Measurements from ENCODE around the gene FYN. TPM values are rescaled to one million over a fixed set of nuclear protein-coding genes. Genes with fewer than 3 reads are reported as not detected.

Gene FYN
- total and polyA plus RNA-seq, 2 of the 8 experiments (the other 6 are each of a cell fraction or from before 2014, with no cell fraction given), result 46.8 to 97.2 TPM

DNA sequence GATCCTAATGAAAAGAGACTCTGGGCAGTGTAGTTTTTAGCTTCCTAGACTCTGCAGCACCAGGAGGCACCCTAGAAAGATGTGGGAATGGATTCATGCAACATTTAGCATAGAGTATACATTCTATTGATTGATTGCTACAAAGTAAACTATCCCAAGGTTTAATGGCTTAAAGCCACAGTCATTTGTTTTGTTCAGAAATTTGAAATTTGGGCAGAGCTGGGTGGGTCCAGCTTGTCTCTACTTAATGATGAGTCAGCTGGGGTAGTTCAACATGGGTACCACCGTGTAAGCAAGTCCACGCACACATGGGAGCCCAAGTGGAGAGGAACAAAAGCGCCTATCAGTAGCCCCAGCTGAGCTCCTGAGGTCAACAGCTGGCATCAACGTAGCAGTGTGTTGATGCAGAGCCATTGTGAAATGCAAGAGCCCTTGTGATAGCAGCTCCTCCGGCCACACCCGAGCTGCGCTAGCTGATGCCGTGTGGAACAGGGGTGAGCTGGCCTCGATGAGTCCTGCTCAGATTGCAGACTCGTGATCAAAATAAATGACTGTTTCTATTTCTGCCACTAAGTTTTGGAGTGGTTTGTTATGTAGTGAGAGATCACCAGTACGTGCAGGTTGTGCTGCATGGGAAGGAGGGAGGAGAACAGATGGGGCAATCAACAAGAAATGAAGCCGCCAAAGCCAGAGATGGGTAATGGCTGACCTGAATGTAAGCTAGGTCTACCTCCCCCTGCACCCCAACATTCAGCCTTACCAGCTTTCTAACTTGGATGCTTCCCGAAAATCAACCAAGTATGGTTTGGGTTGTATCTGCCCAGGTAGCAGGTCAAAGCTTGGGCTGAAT lies 221.8 kb downstream of the FYN start:
- no peak overlapping the region; the same call in 1 of the 2 replicates for H4K8ac ChIP-seq (ENCODE audit: extremely low read depth, insufficient read depth, low read length)
- ChIA-PET POLR2A (ENCODE audit: partially characterized antibody) (interaction anchor here (1.0 to 1.4 kb wide), 3 partner anchors 10 to 45 kb away, joined by 4 to 8 read pairs (median 4); partner anchors contain the start of gene TRAF3IP2), CTCF (ENCODE audit: partially characterized antibody) (interaction anchor here (0.6 to 1.9 kb wide), 12 partner anchors 12 to 392 kb away, joined by 3 to 10 read pairs (median 4); no protein-coding TSS in a partner anchor)
- H4K91ac ChIP-seq (replicated peaks; ENCODE audit: insufficient read length, low read length), result no peak overlapping the region
- no peak overlapping the region for H2BK12ac ChIP-seq (ENCODE audit: low read depth, low read length)
- WGBS, 2 experiments (ENCODE audit: extremely low coverage in 1 of 2, insufficient coverage in 1 of 2, insufficient read length in 1 of 2, insufficient replicate concordance in 2 of 2, low coverage in 1 of 2, low lambda C conversion rate in 2 of 2, missing lambda C conversion rate in 1 of 2), result 89% methylated on average over 13 of the region's 13 CpGs; no CpG with 5 or more reads in 1 of the 2 experiments
- no peak overlapping the region for H3K56ac ChIP-seq (replicated peaks; ENCODE audit: insufficient read length, low read depth, low read length)
- H3K79me2 ChIP-seq (ENCODE audit: control insufficient read depth in 1 of 2, insufficient read depth in 2 of 2, low read length in 2 of 2), result no peaks in the 10 kb centered on the region
- no peak overlapping the region for H2AK5ac ChIP-seq (ENCODE audit: low read depth, low read length)
- no peak overlapping the region for H4K5ac ChIP-seq (ENCODE audit: insufficient read length, low read depth, low read length)
- no peaks in the 10 kb centered on the region for H3K23me2 ChIP-seq (ENCODE audit: low read depth, low read length)
- H2BK15ac ChIP-seq (ENCODE audit: low read length), result no peak overlapping the region
- no peaks in the 10 kb centered on the region for H3K36me3 ChIP-seq (ENCODE audit: control insufficient read depth in 2 of 4, insufficient read depth in 4 of 4, low read length in 3 of 4)
- H3K4me1 ChIP-seq (replicated peaks in 1 of 4; ENCODE audit: control insufficient read depth in 3 of 4, insufficient read depth in 4 of 4, low read length in 3 of 4), result peaks cover 0 to 3% (median 0%) of the 10 kb centered on the region in 4 experiments; a peak in 2 of 7 replicates
- TF ChIP-seq, protein P1, sequence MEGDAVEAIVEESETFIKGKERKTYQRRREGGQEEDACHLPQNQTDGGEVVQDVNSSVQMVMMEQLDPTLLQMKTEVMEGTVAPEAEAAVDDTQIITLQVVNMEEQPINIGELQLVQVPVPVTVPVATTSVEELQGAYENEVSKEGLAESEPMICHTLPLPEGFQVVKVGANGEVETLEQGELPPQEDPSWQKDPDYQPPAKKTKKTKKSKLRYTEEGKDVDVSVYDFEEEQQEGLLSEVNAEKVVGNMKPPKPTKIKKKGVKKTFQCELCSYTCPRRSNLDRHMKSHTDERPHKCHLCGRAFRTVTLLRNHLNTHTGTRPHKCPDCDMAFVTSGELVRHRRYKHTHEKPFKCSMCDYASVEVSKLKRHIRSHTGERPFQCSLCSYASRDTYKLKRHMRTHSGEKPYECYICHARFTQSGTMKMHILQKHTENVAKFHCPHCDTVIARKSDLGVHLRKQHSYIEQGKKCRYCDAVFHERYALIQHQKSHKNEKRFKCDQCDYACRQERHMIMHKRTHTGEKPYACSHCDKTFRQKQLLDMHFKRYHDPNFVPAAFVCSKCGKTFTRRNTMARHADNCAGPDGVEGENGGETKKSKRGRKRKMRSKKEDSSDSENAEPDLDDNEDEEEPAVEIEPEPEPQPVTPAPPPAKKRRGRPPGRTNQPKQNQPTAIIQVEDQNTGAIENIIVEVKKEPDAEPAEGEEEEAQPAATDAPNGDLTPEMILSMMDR (IDR thresholded peaks at IDR 0.05; ENCODE audit: control extremely low read depth in 1 of 3, insufficient read depth in 1 of 3, low read depth in 1 of 3, low read length in 3 of 3), result no peak
- no peak for TF ChIP-seq TBP (IDR thresholded peaks at IDR 0.05; ENCODE audit: low read depth, low read length)
- no peak for TF ChIP-seq GABPA (IDR thresholded peaks at IDR 0.05; ENCODE audit: borderline replicate concordance, insufficient read depth, low read length)
- no peak for TF ChIP-seq KDM4A (IDR thresholded peaks at IDR 0.05; ENCODE audit: low read depth, low read length, severe bottlenecking)
- no peak for TF ChIP-seq RNF2 (IDR thresholded peaks at IDR 0.05; ENCODE audit: borderline replicate concordance, low read depth, low read length, missing control alignments, poor library complexity, severe bottlenecking)
- no peak for TF ChIP-seq EP300 (IDR thresholded peaks at IDR 0.05; ENCODE audit: borderline replicate concordance in 1 of 2, low read depth in 2 of 2, low read length in 2 of 2)
- TF ChIP-seq SP4 (IDR thresholded peaks at IDR 0.05; ENCODE audit: low read length), result no peak
- DNase-seq (ENCODE audit: low read depth in 1 of 2, low spot score in 2 of 2), result no peak
- H3K9ac ChIP-seq (replicated peaks in 1 of 4; ENCODE audit: extremely low read depth in 1 of 4, low read depth in 3 of 4, low read length in 3 of 4), result no peak overlapping the region
- FAIRE-seq, result no peak
- no peak overlapping the region for H3K4me2 ChIP-seq (ENCODE audit: insufficient read depth in 1 of 2, low read depth in 2 of 2, low read length in 2 of 2)
- no peak overlapping the region for H3K14ac ChIP-seq (ENCODE audit: insufficient read length)
- H2BK120ac ChIP-seq (replicated peaks; ENCODE audit: low read depth, low read length), result no peak overlapping the region
- H3K4me3 ChIP-seq (ENCODE audit: extremely low read depth in 1 of 4, insufficient read depth in 2 of 4, low read depth in 3 of 4, low read length in 4 of 4), result no peak overlapping the region
- no peak overlapping the region for H2AFZ ChIP-seq (ENCODE audit: low read length)
- H3K27ac ChIP-seq (ENCODE audit: low read depth, low read length), result no peak overlapping the region
- peaks cover 0 to 8% of the 10 kb centered on the region in 2 experiments; a peak in 2 of 4 replicates for H3K9me3 ChIP-seq (ENCODE audit: insufficient read depth in 2 of 2, low read depth in 1 of 2, low read length in 1 of 2)
- no peak overlapping the region for H3K23ac ChIP-seq (ENCODE audit: insufficient read length)
- no peaks in the 10 kb centered on the region for H4K20me1 ChIP-seq (replicated peaks in 1 of 2; ENCODE audit: control insufficient read depth in 1 of 2, insufficient read depth in 2 of 2, low read length in 2 of 2)
- no peak overlapping the region for H3K4ac ChIP-seq (replicated peaks; ENCODE audit: insufficient read length, low read depth, low read length)
- no peak overlapping the region for H3K18ac ChIP-seq (ENCODE audit: extremely low read depth, low read length)
- no peak overlapping the region for H2BK20ac ChIP-seq (ENCODE audit: low read length)
- H3K27me3 ChIP-seq (replicated peaks in 1 of 4; ENCODE audit: control insufficient read depth in 3 of 4, extremely low read depth in 1 of 4, insufficient read depth in 3 of 4, low read length in 3 of 4), result no peaks in the 10 kb centered on the region
- H2BK5ac ChIP-seq (ENCODE audit: low read depth, low read length), result no peak overlapping the region
- H3K79me1 ChIP-seq (ENCODE audit: low read depth, low read length), result no peaks in the 10 kb centered on the region
